ENCODE results near the gene ACKR2.
A peak's percentile ranks its signal among the peaks of the same experiment; 100 is the strongest.
"Not testable (repeated sequence)": the region's sequence is repeated elsewhere in the genome, so short reads cannot be mapped to it uniquely, and the experiment has no call there.

ACKR2 gene

GRCh38 chr3:42805141-42805821 is 4.0 kb upstream of the ACKR2 start:
- TF ChIP-seq CTCF (IDR thresholded peaks at IDR 0.05; ENCODE audit: low read depth, low read length, missing control alignments), result no peak
- no peak for DNase-seq (ENCODE audit: low read depth)
- H3K4me3 ChIP-seq (ENCODE audit: low read depth, low read length), result peak overlapping the region; percentile 86

GRCh38 chr3:42807929-42808328 is 1.3 kb upstream of the ACKR2 start:
- no peak for DNase-seq (ENCODE audit: low read depth)
- H3K4me3 ChIP-seq (ENCODE audit: low read depth, low read length), result no peak overlapping the region
- TF ChIP-seq CTCF (IDR thresholded peaks at IDR 0.05; ENCODE audit: low read depth, low read length, missing control alignments), result no peak

GRCh38 chr3:42810706-42811105 is 1.5 kb downstream of the ACKR2 start:
- not testable (repeated sequence) for H3K4me3 ChIP-seq (ENCODE audit: low read depth, low read length); DNase-seq (ENCODE audit: low read depth)

GRCh38 chr3:42811118-42811883 is 2.1 kb downstream of the ACKR2 start:
- DNase-seq (ENCODE audit: low read depth), result not testable (repeated sequence)

GRCh38 chr3:42814246-42814645 is 5.0 kb downstream of the ACKR2 start:
- DNase-seq (ENCODE audit: low read depth), result no peak
- TF ChIP-seq CTCF (IDR thresholded peaks at IDR 0.05; ENCODE audit: low read depth, low read length, missing control alignments), result no peak
- H3K4me3 ChIP-seq (ENCODE audit: low read depth, low read length), result no peak overlapping the region

More at GRCh38 chr3:42811118-42811883, 2.1 kb downstream of the ACKR2 start:
- H3K4me3 ChIP-seq (ENCODE audit: low read depth, low read length), result not testable (repeated sequence)

- no peak overlapping the region for H3K4me3 ChIP-seq (ENCODE audit: low read depth, low read length)
- no peak for DNase-seq (ENCODE audit: low read depth)
- TF ChIP-seq CTCF (IDR thresholded peaks at IDR 0.05; ENCODE audit: low read depth, low read length, missing control alignments), result no peak
Measured at GRCh38 chr3:42814914-42815507, 5.8 kb downstream of the ACKR2 start.

- DNase-seq (ENCODE audit: low read depth), result no peak
- no peak overlapping the region for H3K4me3 ChIP-seq (ENCODE audit: low read depth, low read length)
- TF ChIP-seq CTCF (IDR thresholded peaks at IDR 0.05; ENCODE audit: low read depth, low read length, missing control alignments), result no peak
Measured at GRCh38 chr3:42815826-42816225, 6.6 kb downstream of the ACKR2 start.
